Embryonic facial prominence (tissue), 1 donor: ENCODE results near the gene USP37.

Source experiments
- DNase-seq: peaks from one replicate; pipeline ENCODE4 v3.0.0-alpha.2; 2016; ENCODE audit errors: extremely low spot score

USP37 gene

DNA sequence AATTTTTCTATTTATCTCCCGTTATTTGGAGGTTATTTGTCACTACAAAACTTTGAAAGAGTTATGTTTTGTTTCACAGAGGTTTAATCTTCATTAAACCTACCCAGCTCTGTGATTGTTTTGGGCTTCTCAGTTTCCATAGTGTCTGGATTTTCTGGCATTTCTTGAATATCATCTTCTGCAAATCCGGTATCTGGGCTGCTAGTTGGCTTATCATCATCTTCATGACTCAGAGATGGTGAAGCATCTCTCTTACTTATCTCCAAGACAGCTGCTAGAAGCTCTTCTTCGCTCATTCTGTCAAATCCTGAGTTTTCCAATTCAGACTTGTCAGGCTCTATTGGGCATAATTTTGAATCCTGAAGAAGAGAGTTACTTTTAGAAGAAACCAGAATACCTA lies 93.6 kb downstream of the USP37 start:
- DNase-seq, result no peak

DNA sequence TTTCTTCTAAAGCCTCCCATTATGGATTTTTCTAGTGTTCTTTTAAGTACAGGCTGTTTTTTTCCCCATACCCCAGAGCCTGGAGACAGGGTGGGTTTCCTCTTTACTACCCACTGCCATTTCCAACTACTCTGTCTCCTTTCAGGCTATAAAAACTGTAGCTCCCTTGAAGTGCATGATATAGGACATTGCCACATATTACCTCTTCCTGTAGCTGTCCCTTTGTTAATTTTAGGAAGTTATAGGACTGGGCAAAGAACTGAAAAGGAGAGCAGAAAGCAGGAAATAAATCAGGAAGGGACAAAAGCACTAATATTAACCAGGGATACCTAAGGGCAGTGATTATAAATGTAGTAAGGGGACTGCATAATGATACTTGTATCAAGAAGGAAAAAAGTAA lies 95.2 kb downstream of the USP37 start:
- DNase-seq, result no peak

DNA sequence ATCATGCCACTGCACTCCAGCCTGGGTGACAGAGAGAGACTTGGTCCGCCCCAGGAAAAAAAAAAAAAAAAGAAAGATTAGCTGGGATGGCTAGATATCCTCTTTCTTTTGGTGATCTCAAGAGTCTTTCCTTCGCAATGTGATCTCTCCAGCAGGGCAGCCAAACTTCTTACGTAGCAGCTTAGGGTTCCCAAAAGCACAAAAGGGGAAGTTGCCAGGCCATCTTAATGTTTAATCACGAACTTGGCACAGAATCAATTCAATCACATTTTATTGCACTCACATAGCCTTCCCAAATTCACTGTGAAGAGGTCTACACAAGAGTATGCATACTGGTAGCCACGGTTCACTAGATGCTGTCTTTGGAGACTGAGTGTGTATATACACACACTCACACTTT lies 96.2 kb downstream of the USP37 start:
- no peak for DNase-seq

DNA sequence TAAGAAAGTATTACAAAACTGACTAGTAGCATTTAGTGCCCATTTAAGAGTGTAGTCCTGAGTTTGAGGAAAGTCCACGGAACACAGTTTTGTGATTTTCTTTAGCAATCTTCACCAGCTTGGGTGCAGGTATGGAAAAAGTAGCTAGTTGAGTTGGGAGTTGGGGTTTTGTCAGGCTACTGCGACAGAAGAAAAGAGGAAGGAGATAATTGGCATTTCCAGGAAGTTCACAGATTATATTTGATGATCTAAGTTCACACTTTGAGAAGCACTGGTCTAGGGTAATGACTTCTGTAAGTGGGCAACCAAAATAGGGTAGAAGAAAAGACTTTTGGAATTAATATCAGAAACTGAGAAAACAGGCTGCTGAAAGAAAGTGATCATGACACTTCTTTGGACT lies 97.1 kb downstream of the USP37 start:
- DNase-seq, result no peak

DNA sequence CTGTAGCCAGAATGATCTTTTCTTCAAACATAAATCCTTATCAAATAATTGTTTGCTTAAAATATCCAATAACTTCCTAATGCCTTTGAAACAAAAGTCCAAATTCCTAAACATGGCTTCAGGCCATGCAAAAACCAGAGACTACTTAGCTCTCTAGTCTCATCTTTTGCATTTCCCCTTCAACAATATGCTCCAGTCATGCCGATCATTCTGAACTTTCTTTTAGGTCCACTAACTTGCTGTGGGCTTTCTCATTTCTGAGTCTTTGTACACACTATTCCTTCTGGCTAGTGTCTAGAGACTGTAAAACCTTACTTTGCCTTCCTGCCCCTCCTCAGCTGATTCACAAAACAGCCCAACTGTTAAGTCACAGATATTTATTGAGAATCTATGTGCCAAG lies 97.7 kb downstream of the USP37 start:
- no peak for DNase-seq

DNA sequence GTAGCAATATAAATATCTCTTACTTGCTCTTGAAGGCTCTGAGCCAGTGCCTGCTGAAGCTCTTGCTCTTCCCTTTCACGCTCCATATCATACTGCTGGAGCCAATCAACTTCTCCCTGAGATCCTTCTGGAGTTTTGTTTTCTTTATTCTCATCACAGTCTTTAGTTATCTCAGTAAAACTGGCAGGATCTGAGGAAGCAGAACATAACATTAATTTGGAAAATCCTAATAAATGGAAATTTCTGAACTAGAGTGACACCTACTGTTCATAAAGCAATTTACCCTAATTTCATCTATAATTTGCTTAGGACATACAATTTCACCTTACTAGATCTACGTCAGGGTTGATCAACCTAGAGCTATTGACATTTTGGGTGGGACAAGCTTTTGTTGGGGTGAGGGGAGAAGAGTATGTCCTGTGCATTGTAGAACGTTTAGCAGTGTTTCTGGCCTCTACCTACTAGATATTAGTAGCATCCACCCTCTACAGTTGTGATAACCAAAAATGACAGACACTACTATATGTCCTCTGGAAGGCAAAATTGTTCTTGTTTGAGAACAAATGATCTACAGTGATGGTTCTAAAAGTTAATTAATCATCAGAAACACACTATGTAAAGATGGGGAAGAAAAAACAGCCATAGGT lies 102.0 kb downstream of the USP37 start:
- no peak for DNase-seq

DNA sequence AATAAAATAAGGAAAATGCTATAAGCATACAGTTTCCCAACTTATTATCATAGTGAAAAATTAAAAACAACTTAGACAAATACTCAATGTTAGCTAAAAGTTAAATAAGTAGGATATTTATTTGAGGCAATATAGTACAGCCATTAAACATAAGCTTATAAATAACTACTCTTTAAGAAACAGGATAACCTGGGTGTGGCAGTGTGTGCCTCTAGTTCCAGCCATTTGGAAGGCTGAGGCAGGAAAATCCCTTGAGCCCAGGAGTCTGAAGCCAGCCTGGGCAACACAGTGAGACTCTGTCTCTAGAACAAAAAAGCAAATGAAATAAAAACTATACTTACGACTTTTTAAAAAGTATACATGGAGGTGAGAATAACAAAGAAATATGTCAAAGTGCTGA lies 109.6 kb downstream of the USP37 start:
- no peak for DNase-seq

DNA sequence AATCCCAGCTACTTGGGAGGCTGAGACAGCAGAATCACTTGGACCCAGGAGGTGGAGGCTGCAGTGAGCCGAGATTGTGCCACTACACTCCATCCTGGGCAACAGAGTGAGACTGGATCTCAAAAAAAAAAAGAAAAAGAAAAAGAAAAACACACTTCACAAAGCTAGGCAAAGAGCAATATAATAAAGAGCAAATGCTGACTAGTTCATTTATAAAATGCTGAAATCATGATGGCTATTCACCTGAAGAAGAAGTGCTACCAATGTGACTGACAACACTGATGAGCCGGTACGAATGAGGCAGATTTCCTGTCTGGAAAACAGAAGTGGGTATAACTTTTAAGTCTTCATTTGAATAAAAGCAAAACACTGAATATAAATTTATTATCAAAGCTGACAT lies 111.3 kb downstream of the USP37 start:
- DNase-seq, result no peak

DNA sequence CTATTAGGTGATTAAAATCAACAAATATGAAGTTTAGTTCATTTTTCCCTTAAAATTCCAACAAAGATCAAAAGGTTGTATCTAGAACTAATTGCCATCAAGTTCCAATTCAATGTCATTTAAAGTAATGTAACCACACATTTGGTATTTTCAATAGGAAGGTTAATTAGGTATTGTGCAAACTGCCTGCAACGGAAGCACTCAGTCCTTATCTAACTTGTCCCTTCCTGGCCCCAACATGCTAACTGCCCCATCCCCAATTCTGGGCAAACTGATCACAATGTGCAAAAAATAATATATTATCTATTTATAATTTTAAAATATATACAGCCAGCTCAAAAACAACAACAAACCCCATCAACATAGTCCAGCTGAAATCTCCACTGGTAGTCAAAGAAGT lies 116.1 kb downstream of the USP37 start:
- no peak for DNase-seq

DNA sequence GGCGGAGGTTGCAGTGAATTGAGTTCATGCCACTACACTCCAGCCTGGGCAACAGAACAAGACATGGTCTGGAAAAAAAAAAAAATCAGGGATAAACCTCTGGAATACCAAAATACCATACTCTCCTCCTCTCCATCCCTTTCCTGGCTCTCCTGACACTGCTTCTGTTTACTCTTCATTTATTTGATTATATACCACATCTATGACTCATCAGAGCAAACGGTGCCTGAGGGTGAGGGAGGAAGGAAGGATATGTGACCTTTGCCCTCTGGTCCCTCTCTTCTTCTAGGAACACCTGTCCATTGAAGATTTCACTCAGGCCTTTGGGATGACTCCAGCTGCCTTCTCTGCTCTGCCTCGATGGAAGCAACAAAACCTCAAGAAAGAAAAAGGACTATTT lies 119.2 kb downstream of the USP37 start:
- no peak for DNase-seq

DNA sequence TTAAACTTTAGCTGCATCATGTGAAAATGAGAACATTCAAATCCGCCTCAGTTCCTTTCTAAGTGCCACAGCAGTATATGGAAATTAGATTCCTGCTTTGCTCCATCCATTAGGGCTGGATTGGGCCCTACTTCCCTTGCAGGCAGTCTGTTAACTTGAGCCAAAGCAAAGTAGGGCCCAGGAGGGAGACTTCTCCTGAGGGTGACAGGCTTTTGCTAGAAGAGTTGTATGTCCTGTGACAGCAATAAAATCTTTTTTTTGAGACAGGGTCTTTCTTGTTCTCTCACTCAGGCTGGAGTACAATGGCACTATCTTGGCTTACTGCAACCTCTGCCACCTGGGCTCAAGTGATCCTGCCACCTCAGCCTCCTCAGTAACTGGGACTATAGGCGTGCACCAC lies 121.1 kb downstream of the USP37 start:
- DNase-seq, result no peak

DNA sequence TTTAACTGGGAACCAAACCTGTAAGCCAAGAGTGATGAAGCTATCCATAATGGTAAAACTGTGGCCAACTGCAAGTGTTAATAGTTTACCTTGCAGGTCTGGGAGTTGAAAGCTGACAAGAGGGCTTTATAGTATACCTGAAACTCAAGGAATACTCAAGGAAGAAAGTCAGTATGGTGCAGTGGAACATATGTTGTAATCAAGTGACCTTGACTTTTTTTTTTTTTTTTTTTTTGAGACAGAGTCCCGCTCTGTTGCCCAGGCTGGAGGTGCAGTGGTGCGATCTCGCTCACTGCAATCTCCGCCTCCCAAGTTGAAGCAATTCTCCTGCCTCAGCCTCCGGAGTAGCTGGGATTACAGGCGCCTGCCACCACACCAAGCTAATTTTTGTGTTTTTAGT lies 121.6 kb downstream of the USP37 start:
- DNase-seq, result no peak

DNA sequence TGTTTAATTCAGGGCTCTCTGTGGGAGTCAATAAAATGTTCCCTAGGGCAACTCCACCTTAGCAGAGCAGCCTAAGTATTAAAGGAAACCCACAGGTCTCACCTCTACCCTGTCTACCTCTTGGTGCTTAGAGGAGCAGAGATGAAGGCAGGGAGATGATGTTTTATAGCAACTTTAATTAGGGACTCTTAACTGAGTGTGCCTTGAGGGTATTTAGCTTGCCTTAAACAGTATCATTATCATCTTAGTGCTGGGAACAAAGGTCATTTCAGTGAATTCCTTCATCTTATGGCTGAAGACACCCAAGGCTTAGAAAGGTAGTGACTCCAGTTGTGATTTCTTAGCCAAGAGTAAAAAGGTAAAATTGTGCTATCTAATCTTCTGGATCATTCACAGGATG lies 122.5 kb downstream of the USP37 start:
- DNase-seq, result no peak

DNA sequence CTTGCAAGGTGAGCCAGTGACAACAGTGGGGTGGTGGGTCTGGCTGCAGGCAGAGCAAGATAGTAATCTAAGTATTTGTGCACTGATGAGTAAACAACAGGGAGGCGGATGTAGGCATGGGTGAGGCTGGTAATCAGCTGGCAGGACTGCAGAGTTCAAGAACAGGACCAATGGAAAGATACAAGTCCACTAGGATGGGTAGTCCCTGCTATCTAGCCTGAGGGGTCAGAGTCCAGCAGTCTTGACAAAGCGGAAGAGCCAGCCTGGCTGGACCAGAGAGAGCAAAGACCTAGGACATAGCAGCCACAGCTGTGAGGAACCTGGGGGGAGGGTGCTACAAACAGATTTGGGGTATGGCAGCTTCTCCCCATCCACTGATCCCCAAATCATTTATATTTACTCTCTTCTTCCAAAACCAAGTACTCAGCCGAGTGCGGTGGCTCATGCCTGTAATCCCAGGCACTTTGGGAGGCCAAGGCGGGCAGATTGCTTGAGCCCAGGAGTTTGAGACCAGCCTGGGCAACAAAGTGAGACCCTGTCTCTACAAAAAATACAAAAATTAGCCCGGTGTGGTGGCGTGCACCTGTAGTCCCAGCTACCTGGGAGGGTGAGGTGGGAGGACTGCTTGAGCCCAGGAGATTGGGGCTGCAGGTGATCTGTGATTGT lies 123.3 kb downstream of the USP37 start:
- DNase-seq, result no peak

DNA sequence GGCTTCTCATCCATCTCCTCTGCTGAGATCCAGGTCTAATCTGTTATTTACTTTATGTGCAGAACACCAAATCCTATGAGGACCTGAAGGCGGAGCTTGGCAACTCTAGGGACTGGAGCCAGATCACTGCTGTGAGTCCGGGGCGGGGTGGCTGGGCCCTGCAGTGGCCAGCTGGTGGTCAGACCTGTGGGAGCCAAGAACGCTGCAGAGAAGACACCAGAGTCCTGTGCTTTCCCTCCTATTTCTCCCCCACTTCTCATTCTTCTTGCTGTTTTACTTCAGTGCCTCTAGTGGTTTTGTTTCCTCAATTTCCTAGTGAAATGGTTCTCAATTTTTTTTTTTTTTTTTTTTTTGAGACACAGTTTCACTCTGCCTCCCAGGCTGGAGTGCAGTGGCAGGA lies 129.6 kb downstream of the USP37 start:
- DNase-seq, result no peak

DNA sequence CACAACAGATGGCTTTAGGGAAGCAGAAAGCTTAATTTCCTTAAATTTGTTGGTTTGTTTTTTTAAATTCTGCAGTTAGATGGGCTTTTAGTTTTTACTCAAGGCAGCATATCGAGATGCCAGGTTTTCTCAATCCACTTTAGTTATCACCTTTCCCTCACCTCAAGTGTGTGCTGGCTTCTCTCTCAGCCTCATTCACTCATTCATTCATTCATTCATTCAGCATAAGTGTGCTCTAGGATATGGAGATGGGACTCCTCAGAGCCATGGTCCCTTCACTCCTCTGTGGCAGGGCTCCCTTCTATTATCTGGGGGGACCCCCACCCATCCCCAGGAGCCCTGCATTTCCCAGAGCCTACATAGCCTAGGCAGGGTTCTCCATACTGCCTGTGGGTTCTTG lies 130.2 kb downstream of the USP37 start:
- no peak for DNase-seq

DNA sequence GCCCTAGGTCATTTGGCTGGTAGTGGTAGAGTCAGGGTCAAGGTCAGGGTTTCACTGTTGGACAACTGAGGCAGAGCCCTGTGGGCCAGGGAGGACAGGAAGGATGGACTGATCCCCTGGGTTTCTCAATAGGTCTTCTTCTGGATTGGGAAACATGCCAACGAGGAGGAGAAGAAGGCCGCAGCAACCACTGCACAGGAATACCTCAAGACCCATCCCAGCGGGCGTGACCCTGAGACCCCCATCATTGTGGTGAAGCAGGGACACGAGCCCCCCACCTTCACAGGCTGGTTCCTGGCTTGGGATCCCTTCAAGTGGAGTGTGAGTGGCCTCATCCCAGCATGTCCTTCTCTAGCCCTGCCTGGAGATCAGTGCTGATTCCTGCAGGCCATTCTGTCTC lies 131.2 kb downstream of the USP37 start:
- DNase-seq, result no peak

DNA sequence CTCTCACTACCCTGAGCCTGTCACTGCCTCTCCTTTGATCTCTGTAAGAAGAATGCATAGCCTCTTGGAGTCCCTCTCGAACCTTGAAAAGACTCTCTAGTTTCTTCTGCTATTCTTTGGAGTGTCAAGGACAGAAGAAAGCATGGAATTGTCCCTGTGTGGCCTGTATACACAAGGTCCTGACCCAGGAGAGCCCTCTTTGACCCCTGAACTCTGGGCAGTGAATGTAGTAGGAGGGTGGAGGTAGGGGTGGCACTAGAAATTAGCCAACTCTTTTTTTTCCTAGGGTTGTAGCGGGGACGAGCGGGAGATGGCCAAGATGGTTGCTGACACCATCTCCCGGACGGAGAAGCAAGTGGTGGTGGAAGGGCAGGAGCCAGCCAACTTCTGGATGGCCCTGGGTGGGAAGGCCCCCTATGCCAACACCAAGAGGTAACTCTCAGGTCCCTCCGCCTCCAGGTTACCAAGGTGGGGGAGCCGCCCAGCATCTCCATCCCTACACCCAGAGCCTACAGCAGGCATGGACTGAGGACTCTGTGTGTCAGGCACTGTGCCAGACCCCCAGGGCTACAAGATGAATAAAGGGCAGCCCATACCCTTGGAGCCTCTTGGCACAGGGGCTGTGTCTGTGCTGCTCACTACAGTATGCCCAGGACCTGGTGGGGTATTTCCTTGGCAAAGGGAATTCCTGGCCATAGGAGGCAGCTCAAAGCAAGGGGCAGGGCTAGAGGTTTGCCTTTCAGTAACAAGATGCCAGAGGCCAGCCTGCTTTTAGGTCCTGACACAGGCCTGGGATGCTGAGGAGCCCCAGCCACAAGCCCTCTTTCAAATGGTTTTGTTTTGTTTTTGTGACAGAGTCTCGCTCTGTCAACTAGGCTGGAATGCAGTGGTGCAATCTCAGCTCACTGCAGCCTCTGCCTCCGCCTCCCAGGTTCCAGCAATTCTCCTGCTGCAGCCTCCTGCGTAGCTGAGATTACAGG lies 132.9 kb downstream of the USP37 start:
- DNase-seq, result no peak

DNA sequence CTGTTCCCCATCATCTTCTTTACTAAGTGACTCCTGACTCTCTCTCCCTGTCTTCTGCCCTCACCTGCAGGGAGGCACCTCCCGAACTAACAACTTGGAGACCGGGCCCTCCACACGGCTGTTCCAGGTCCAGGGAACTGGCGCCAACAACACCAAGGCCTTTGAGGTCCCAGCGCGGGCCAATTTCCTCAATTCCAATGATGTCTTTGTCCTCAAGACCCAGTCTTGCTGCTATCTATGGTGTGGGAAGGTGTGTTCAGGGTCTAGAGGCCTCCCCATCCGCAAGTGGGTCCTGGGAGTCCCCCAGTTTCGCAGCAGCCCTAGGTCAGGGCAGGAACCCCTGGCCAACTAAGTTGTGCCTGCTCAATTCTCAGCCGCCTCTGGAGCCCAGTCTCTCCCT lies 133.7 kb downstream of the USP37 start:
- no peak for DNase-seq

DNA sequence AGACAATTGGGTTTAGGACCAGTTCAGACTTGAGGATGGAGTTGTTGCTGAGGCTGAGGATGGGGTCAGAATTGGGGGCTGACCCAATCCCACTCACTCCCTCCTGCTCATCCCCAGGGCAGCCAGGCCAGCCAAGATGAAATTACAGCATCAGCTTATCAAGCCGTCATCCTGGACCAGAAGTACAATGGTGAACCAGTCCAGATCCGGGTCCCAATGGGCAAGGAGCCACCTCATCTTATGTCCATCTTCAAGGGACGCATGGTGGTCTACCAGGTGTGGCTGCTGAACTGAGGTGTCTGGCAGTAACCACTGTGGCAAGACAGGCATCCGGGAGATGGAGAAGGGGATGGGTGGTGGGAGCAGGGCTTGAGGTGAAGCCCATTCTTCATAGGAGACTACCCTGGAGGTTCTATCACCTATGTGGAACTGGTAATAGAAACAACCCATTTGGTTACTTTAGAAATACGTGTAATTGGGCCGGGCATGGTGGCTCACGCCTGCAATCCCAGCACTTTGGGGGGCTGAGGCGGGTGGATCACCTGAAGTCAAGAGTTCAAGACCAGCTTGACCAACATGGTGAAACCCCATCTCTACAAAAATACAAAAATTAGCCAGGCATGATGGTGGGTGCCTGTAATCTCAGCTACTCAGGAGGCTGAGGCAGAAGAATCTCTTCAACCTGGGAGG lies 135.3 kb downstream of the USP37 start:
- no peak for DNase-seq

DNA sequence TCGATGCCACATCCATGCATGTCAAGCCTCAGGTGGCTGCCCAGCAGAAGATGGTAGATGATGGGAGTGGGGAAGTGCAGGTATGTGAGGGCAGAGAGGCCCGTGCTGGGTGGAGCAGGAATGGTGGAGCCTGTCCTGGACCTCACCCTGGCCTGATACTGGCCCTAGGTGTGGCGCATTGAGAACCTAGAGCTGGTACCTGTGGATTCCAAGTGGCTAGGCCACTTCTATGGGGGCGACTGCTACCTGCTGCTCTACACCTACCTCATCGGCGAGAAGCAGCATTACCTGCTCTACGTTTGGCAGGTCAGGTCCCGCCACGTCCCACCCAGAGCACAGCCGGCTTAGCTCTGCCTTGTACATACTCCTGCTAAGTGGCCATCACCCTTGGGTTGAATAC lies 136.3 kb downstream of the USP37 start:
- no peak for DNase-seq

DNA sequence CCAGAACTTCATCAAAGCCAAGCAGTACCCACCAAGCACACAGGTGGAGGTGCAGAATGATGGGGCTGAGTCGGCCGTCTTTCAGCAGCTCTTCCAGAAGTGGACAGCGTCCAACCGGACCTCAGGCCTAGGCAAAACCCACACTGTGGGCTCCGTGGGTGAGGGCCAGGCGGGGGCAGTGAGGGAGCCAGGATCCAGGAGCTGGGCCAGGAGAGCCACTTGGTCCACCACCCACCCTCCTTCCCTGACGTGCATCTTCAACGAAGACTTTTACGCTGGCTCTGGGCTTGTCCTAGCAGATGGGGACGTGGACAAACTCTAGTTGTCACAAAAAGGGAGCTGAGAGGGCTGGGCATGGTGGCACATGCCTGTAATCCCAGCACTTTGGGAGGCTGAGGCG lies 137.4 kb downstream of the USP37 start:
- no peak for DNase-seq
